NCI-H2196 treated with DMSO at 0.1 percent for 48 hours (cell line): ENCODE results near the gene HTRA1.

Experiments used
- DNase-seq: peaks from one replicate; lab custom pipeline; 2025; ENCODE audit not compliant: unreplicated experiment; lab: John Stamatoyannopoulos, UW

Gene HTRA1

GRCh38 chr10:122494173-122494820 is 32.9 kb downstream of the HTRA1 start:
- no peak for DNase-seq

- no peak for DNase-seq
These were observed 33.5 kb downstream of the HTRA1 start for GRCh38 chr10:122494833-122495232.

GRCh38 chr10:122495406-122496340 is 34.3 kb downstream of the HTRA1 start:
- DNase-seq: no peak

- DNase-seq: no peak
These were observed 35.9 kb downstream of the HTRA1 start for GRCh38 chr10:122497241-122497640.

GRCh38 chr10:122498521-122498920 is 37.2 kb downstream of the HTRA1 start:
- no peak for DNase-seq

- DNase-seq: no peak
These were observed 37.7 kb downstream of the HTRA1 start for GRCh38 chr10:122499012-122499411.

GRCh38 chr10:122499491-122499941 is 38.2 kb downstream of the HTRA1 start:
- no peak for DNase-seq

GRCh38 chr10:122500194-122500593 is 38.8 kb downstream of the HTRA1 start:
- DNase-seq: no peak

- no peak for DNase-seq
These were observed 39.4 kb downstream of the HTRA1 start for GRCh38 chr10:122500726-122501125.

- no peak for DNase-seq
These were observed 41.7 kb downstream of the HTRA1 start for GRCh38 chr10:122503012-122503411.

GRCh38 chr10:122503886-122504609 is 42.7 kb downstream of the HTRA1 start:
- no peak for DNase-seq

- DNase-seq: peak; percentile 43
These were observed 43.2 kb downstream of the HTRA1 start for GRCh38 chr10:122504610-122504950.

GRCh38 chr10:122505011-122505410 is 43.7 kb downstream of the HTRA1 start:
- DNase-seq: no peak

GRCh38 chr10:122505885-122506645 is 44.7 kb downstream of the HTRA1 start:
- no peak for DNase-seq

GRCh38 chr10:122507616-122508015 is 46.3 kb downstream of the HTRA1 start:
- no peak for DNase-seq

- DNase-seq: no peak
These were observed 46.7 kb downstream of the HTRA1 start for GRCh38 chr10:122508021-122508420.

- DNase-seq: no peak
These were observed 48.0 kb downstream of the HTRA1 start for GRCh38 chr10:122509323-122509722.

- no peak for DNase-seq
These were observed 49.0 kb downstream of the HTRA1 start for GRCh38 chr10:122510326-122510725.

GRCh38 chr10:122510736-122511135 is 49.4 kb downstream of the HTRA1 start:
- no peak for DNase-seq

- no peak for DNase-seq
These were observed 51.7 kb downstream of the HTRA1 start for GRCh38 chr10:122513053-122513452.
